ENCODE data around the gene RFX3. TPM values are rescaled to one million over a fixed set of nuclear protein-coding genes. Genes with fewer than 3 reads are reported as not detected.

RFX3 gene
- polyA plus RNA-seq, 1 donor from 2014 or later, result 5.0 TPM

GRCh38 chr9:3446313-3446712 lies 79.5 kb downstream of the RFX3 start:
- Mint-ChIP-seq H3K9me3 (no peaks in the 10 kb centered on the region), H3K4me1 (peaks cover 2 to 7% (median 4%) of the 10 kb centered on the region in 3 donors), H3K4me3 (no peak overlapping the region), H3K27me3 (no peaks in the 10 kb centered on the region), H3K36me3 (peaks cover 1% of the 10 kb centered on the region), H3K27ac (no peak overlapping the region)

GRCh38 chr9:3444016-3444415 lies 81.8 kb downstream of the RFX3 start:
- Mint-ChIP-seq H3K9me3 (no peaks in the 10 kb centered on the region), H3K27me3 (no peaks in the 10 kb centered on the region), H3K4me3 (no peak overlapping the region), H3K4me1 (peaks cover 11 to 16% (median 12%) of the 10 kb centered on the region in 3 donors), H3K36me3 (peaks cover 1% of the 10 kb centered on the region), H3K27ac (no peak overlapping the region)

GRCh38 chr9:3441197-3441816 lies 84.5 kb downstream of the RFX3 start:
- H3K27ac Mint-ChIP-seq, result peak overlapping the region in 1 of 3 donors; percentile 6
- peaks cover 1% of the 10 kb centered on the region for H3K36me3 Mint-ChIP-seq

DNA sequence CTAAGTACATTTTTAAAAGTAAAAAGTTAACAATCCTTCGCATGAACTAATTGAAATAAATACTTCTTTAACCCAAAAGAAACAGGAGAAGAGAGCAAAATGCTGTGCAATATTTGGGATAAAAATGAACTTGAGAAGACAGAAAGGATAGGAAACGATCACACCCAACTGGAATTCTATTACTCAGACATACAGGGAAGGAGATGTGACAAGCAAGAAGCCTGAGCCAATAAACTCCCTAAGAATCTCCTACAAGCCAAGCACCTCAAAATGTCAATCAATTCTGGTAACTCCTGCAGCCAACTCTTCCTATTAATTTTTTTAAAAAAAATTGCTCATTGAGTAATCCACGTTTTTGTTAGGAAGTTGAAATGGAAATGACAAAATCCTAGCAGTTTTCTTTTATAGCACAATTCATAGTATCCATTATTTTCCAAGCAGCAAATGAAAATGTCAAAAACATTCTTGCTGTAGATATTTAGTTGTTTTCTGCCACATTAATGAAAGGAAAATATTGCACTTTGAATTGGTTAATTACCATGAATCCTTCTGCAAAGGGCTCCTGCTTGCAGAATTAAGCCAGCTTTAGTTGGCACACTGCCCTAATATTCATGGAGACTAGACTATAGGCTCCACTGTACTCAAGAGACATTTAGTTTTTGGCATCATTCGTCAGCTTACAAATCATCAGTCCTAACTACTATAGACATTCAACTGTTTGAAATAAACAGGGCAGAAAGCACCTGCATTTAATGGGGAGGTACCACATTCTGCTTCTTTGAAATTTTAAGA lies 89.0 kb downstream of the RFX3 start:
- H3K4me1 Mint-ChIP-seq, result peaks cover 9 to 12% (median 12%) of the 10 kb centered on the region in 3 donors
- no peak overlapping the region for H3K27ac Mint-ChIP-seq
- no peak overlapping the region for H3K4me3 Mint-ChIP-seq
- no peaks in the 10 kb centered on the region for H3K9me3 Mint-ChIP-seq
- H3K36me3 Mint-ChIP-seq, result peaks cover 5% of the 10 kb centered on the region
- H3K27me3 Mint-ChIP-seq, result no peaks in the 10 kb centered on the region

More at GRCh38 chr9:3441197-3441816, 84.5 kb downstream of the RFX3 start:
- H3K9me3 Mint-ChIP-seq, result no peaks in the 10 kb centered on the region
- H3K27me3 Mint-ChIP-seq, result no peaks in the 10 kb centered on the region
- H3K4me1 Mint-ChIP-seq, result peaks cover 9 to 12% (median 12%) of the 10 kb centered on the region in 3 donors
- H3K4me3 Mint-ChIP-seq, result no peak overlapping the region

- Mint-ChIP-seq H3K4me3 (no peak overlapping the region), H3K9me3 (no peaks in the 10 kb centered on the region), H3K27ac (no peak overlapping the region)
These were observed 90.1 kb downstream of the RFX3 start for GRCh38 chr9:3435732-3436131.

DNA sequence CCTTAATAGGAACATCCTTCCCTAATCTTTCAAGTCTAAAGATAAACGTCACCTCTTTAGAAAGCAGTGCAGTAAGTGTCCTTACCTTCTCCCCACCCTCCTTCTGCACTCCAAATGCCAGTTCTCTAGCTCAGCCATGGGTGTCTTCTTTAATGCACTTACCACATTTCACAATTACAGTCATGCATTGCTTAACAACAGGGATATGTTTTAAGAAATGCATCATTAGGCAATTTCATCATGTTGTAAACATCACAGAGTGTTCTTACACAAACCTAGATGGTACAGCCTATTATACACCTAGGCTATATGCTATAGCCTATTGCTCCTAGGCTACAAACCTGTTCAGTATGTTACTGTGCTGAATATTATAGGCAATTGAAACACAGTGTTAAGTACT lies 91.2 kb downstream of the RFX3 start:
- H3K4me1 Mint-ChIP-seq, result no peaks in the 10 kb centered on the region
- H3K27me3 Mint-ChIP-seq, result no peaks in the 10 kb centered on the region
- no peak overlapping the region for H3K27ac Mint-ChIP-seq
- no peak overlapping the region for H3K4me3 Mint-ChIP-seq
- no peaks in the 10 kb centered on the region for H3K9me3 Mint-ChIP-seq
- peaks cover 5% of the 10 kb centered on the region for H3K36me3 Mint-ChIP-seq

More at GRCh38 chr9:3435732-3436131, 90.1 kb downstream of the RFX3 start:
- Mint-ChIP-seq H3K27me3 (no peaks in the 10 kb centered on the region), H3K36me3 (peaks cover 5% of the 10 kb centered on the region), H3K4me1 (peaks cover 1 to 4% (median 3%) of the 10 kb centered on the region in 3 donors)

GRCh38 chr9:3433754-3434153 lies 92.0 kb downstream of the RFX3 start:
- no peaks in the 10 kb centered on the region for H3K9me3 Mint-ChIP-seq
- H3K27me3 Mint-ChIP-seq, result no peaks in the 10 kb centered on the region
- H3K36me3 Mint-ChIP-seq, result peaks cover 5% of the 10 kb centered on the region
- no peaks in the 10 kb centered on the region for H3K4me1 Mint-ChIP-seq
- H3K27ac Mint-ChIP-seq, result no peak overlapping the region
- H3K4me3 Mint-ChIP-seq, result no peak overlapping the region

- no peaks in the 10 kb centered on the region for H3K27me3 Mint-ChIP-seq
- H3K4me3 Mint-ChIP-seq, result no peak overlapping the region
- H3K9me3 Mint-ChIP-seq, result no peaks in the 10 kb centered on the region
These were observed 92.7 kb downstream of the RFX3 start for GRCh38 chr9:3433066-3433465.

GRCh38 chr9:3431890-3432289 lies 93.9 kb downstream of the RFX3 start:
- H3K4me1 Mint-ChIP-seq, result peaks cover 0 to 1% (median 0%) of the 10 kb centered on the region in 3 donors
- peaks cover 5% of the 10 kb centered on the region for H3K36me3 Mint-ChIP-seq
- peak overlapping the region in 1 of 4 donors; percentile 27 for H3K4me3 Mint-ChIP-seq
- no peaks in the 10 kb centered on the region for H3K9me3 Mint-ChIP-seq
- no peak overlapping the region for H3K27ac Mint-ChIP-seq
- H3K27me3 Mint-ChIP-seq, result no peaks in the 10 kb centered on the region

More at GRCh38 chr9:3433066-3433465, 92.7 kb downstream of the RFX3 start:
- Mint-ChIP-seq H3K27ac (no peak overlapping the region), H3K36me3 (peaks cover 5% of the 10 kb centered on the region), H3K4me1 (no peaks in the 10 kb centered on the region)

GRCh38 chr9:3419893-3420292 lies 105.9 kb downstream of the RFX3 start:
- H3K4me3 Mint-ChIP-seq, result no peak overlapping the region
- H3K9me3 Mint-ChIP-seq, result no peaks in the 10 kb centered on the region
- H3K27me3 Mint-ChIP-seq, result no peaks in the 10 kb centered on the region
- peaks cover 5% of the 10 kb centered on the region for H3K36me3 Mint-ChIP-seq
- no peak overlapping the region for H3K27ac Mint-ChIP-seq
- peaks cover 0 to 6% (median 3%) of the 10 kb centered on the region in 3 donors for H3K4me1 Mint-ChIP-seq

GRCh38 chr9:3415906-3416305 lies 109.9 kb downstream of the RFX3 start:
- Mint-ChIP-seq H3K4me1 (peaks cover 0 to 4% (median 0%) of the 10 kb centered on the region in 3 donors), H3K27me3 (no peaks in the 10 kb centered on the region), H3K36me3 (peaks cover 3% of the 10 kb centered on the region), H3K4me3 (no peak overlapping the region), H3K9me3 (no peaks in the 10 kb centered on the region), H3K27ac (no peak overlapping the region)

- Mint-ChIP-seq H3K4me3 (no peak overlapping the region), H3K27me3 (no peaks in the 10 kb centered on the region), H3K36me3 (no peaks in the 10 kb centered on the region), H3K27ac (no peak overlapping the region), H3K9me3 (no peaks in the 10 kb centered on the region), H3K4me1 (peaks cover 0 to 2% (median 0%) of the 10 kb centered on the region in 3 donors)
These were observed 111.8 kb downstream of the RFX3 start for GRCh38 chr9:3413984-3414383.

DNA sequence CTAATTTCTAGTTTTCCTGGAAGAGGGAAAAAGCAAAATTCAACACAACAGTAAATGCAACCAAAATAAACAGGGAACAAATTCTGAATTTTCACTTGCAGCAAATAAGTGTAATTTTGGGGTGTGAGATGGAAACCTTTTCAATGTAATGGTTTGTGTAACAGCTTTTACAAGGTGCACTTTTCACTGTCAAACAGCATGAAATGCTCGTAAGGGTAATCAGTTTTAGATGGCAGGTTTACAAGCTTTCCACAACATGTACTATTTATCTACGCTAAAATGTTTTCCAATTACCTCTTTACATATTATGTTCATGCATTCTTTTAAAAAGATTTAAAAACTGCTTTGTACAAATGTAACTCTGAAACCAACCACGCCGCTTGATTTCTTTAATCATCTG lies 115.3 kb downstream of the RFX3 start:
- Mint-ChIP-seq H3K27ac (no peak overlapping the region), H3K36me3 (no peaks in the 10 kb centered on the region), H3K27me3 (no peaks in the 10 kb centered on the region), H3K9me3 (peaks cover 0 to 3% (median 0%) of the 10 kb centered on the region in 3 donors), H3K4me3 (no peak overlapping the region), H3K4me1 (peaks cover 0 to 4% (median 4%) of the 10 kb centered on the region in 3 donors)

GRCh38 chr9:3409453-3409852 lies 116.3 kb downstream of the RFX3 start:
- Mint-ChIP-seq H3K36me3 (no peaks in the 10 kb centered on the region), H3K27me3 (no peaks in the 10 kb centered on the region), H3K4me3 (no peak overlapping the region), H3K27ac (no peak overlapping the region), H3K4me1 (peaks cover 0 to 7% (median 4%) of the 10 kb centered on the region in 3 donors), H3K9me3 (peaks cover 0 to 3% (median 0%) of the 10 kb centered on the region in 3 donors)

DNA sequence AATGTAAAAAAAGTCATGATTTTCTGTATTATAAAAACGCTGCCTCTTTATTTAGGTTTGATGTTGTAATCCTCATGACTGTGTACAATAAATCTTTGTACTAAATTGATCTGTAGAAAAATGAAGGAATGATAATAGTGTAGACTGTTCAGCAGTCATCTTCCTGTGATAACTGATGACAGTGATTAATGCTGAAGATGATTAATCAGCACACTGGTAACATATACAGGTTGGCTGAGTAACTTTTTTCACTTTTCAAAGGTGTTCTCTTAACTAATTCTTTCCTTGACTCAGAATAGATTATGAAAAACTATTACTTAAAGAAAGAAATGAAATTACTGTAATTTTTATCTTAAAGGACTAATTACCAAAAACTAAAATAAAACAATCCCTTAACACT lies 122.5 kb downstream of the RFX3 start:
- Mint-ChIP-seq H3K4me1 (peaks cover 3 to 19% (median 15%) of the 10 kb centered on the region in 3 donors), H3K36me3 (no peaks in the 10 kb centered on the region)

More for the DNA sequence above, 122.5 kb downstream of the RFX3 start:
- no peaks in the 10 kb centered on the region for H3K27me3 Mint-ChIP-seq
- H3K27ac Mint-ChIP-seq, result no peak overlapping the region
- peaks cover 0 to 2% (median 0%) of the 10 kb centered on the region in 3 donors for H3K9me3 Mint-ChIP-seq
- H3K4me3 Mint-ChIP-seq, result no peak overlapping the region
